HG03196 (cell line): ENCODE results near the gene ZKSCAN4.

Experiments used
- ATAC-seq: cut with Tn5 transposase; IDR thresholded peaks from one replicate; pipeline ENCODE4 v1.9.1; 2021; ENCODE audit not compliant: unreplicated experiment

The ZKSCAN4 gene

DNA sequence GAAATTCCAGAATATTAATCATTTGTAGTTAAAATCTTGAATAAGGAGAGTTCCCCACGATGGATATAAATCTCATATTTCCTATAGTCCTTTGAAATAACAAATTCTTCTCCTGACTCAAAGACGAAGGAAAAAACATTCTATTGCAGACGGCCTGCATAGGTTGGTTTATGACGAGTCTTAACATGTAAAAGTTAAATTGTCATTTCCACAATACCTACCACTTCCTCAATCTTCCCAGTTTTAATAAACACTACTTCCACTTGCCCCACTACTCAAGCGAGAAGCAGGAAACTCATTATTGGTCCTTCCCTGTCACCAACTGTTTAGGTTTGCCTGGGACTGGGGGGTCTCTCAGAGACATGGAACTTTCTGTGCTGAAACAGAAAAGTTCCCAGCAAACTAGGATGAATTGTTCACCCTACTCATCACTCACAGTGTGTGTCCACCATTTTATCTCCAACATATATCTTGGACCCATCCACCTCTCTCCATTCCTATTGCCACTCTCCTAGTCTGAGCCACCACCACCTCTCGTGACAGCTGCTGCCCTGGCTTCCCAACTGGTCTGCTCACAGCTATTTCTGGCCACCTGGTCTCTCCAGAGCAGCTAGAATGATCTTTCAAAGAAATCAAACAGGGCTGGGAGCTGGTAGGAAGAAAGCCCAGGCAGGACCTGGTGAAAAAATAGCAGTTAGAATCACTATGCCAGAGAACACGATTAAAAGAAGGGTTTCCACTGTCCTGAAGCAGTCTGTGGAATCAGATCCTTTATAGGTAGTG, 42.1 kb downstream of the ZKSCAN4 start:
- ATAC-seq = no peak

- ATAC-seq = no peak
Observed at GRCh38 chr6:28208111-28208659, 43.9 kb downstream of the ZKSCAN4 start.

DNA sequence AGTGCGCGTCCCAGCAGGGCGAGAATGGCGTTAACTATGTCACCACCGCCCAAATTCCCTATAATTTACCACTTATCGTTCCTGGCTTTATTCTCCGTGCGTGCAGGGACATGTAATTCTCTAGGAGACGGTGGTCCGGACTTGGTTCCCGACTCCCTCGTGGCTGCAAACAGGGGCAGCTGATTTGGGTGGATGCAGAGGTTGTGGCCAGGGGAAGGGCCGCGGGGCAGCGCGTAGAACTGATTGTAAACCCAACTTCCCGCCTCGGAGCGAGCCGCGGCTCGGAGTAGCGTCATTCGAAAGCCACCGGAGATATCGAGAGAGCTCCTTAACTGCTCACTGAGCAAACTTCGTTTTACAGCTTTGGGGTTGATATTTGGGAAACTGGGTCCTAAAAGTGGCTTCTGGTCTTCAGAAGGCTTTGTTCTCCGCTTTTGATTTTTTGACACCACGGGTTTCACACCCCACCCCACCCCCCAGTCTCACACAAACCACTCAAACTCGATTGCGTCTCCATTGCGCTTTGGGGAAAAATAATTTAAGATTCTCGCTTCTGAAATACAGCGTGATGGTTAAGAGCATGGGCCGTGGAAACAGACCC, 44.5 kb downstream of the ZKSCAN4 start:
- no peak for ATAC-seq

- ATAC-seq = no peak
Observed at GRCh38 chr6:28206928-28207509, 45.0 kb downstream of the ZKSCAN4 start.

DNA sequence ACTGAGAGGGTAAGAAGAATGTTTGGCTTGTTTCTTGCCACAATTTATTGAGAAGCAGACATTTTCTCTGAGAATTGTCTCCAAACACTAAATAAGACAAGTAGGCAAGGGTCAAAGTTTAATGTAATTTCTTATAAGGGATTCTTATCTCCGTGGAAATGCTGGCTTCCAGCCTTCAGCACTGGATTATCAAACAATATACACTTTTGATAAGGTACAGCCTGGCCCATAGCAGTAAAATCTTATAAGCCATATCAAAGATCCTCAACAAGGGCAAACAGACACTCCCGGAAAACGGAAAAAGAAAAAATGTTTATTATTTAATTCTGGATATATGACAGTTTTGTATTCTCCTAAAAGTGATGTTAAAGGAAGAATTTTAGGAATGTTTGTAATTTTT, 45.5 kb downstream of the ZKSCAN4 start:
- ATAC-seq = no peak

DNA sequence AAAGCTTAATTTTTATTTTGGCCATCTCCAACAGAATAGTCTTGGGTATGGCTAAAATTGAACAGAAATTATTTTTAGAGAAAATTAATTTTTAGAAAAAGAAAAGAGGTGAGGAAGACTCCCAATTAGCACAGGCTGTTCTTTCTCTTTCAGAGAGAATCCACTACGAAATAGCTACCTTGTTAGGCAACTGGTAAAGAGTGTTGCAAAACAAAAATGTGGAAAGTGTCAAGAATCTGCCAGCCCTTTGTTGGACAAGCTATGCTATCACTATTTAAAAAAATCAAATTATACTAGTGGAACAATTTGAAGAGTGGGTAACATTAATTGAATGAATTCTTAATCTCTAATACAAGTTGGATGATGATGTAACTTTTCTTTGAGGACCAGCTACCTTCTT, 46.2 kb downstream of the ZKSCAN4 start:
- no peak for ATAC-seq

DNA sequence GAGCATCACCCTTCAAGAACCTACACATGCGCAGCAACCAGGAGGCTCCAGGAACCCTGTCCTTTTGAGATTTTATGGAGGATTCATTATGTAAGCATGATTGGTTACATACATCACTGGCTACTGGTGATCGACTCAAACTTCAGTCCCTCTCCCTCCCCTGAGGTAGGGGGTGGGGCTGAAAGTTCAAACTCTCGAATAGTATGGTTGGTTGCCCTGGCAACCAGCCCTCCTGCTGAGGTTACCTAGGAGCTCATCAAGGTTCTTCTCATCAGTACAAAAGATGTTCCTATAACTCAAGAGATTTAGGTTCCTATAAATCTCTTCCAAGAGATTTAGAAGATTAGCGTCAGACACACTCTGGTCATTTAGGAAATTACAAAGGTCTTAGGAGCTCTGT, 48.9 kb downstream of the ZKSCAN4 start:
- ATAC-seq = no peak

DNA sequence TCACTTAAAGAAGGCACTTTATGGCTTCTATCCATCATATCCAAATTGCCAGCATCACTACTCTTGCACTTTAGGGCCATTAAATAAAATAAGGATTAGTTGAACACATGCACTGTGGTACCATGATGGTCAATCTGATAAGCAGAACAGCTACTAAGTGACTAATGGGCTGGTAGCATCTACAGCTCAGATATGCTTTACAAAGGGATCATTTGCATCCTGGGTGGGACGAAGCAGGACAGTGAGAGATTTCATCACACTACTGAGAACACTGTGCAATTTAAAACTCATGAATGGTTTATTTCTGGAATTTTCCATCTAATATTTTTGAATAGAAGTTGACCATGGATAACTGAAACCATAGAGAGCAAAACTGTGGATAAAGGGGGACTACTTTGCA, 52.0 kb downstream of the ZKSCAN4 start:
- no peak for ATAC-seq
